ENCODE measurements around the gene PPP1R8. TPM values are rescaled to one million over a fixed set of nuclear protein-coding genes. Genes with fewer than 3 reads are reported as not detected.

Gene PPP1R8
- total RNA-seq, 1 donor = 46.6 TPM

DNA sequence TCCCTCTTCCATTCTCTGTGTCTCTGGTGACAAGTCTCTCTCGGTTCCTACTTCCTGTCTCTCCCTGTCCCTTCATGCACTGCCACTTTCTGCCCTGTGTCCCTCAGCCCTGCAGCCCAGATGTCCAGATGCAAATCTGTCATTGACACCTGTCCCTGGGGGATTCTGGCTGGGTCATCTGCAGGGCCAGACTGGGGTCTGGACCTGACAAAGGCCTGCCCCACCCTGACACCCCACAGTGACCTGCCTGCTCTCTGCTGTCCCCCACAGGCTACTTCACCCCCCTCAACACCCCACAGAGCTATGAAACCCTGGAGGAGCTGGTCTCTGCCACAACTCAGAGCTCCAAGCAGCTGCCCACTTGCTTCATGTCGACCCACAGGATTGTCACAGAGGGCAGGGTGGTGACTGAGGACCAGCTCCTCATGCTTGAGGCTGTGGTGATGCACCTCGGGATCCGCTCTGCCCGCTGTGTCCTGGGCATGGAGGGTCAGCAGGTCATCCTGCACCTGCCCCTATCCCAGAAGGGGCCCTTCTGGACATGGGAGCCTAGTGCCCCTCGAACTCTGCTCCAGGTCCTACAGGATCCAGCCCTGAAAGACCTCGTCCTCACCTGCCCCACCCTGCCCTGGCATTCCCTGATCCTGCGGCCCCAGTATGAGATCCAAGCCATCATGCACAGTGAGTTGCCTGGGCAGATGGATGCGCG, 48.9 kb downstream of the PPP1R8 start:
- no peak overlapping the region for H3K4me3 ChIP-seq (ENCODE audit: low read depth, low read length)

DNA sequence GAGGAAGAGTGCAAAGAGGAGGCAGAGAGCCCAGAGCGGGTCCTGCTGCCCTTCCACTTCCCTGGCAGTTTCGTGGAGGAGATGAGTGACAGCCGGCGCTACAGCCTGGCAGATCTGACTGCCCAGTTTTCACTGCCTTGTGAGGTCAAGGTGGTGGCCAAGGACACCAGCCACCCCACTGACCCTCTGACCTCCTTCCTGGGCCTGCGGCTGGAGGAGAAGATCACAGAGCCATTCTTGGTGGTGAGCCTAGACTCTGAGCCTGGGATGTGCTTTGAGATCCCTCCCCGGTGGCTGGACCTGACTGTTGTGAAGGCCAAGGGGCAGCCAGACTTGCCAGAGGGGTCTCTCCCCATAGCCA, 51.9 kb downstream of the PPP1R8 start:
- no peak for DNase-seq (ENCODE audit: low read depth)
- no peak overlapping the region for H3K4me3 ChIP-seq (ENCODE audit: low read depth, low read length)
- TF ChIP-seq, protein P1, sequence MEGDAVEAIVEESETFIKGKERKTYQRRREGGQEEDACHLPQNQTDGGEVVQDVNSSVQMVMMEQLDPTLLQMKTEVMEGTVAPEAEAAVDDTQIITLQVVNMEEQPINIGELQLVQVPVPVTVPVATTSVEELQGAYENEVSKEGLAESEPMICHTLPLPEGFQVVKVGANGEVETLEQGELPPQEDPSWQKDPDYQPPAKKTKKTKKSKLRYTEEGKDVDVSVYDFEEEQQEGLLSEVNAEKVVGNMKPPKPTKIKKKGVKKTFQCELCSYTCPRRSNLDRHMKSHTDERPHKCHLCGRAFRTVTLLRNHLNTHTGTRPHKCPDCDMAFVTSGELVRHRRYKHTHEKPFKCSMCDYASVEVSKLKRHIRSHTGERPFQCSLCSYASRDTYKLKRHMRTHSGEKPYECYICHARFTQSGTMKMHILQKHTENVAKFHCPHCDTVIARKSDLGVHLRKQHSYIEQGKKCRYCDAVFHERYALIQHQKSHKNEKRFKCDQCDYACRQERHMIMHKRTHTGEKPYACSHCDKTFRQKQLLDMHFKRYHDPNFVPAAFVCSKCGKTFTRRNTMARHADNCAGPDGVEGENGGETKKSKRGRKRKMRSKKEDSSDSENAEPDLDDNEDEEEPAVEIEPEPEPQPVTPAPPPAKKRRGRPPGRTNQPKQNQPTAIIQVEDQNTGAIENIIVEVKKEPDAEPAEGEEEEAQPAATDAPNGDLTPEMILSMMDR (IDR thresholded peaks at IDR 0.05; ENCODE audit: insufficient read depth, low read depth, low read length) = no peak

More for the DNA sequence above, 48.9 kb downstream of the PPP1R8 start:
- no peak for DNase-seq (ENCODE audit: low read depth)
- TF ChIP-seq, protein P1 (IDR thresholded peaks at IDR 0.05; ENCODE audit: insufficient read depth, low read depth, low read length) = no peak

DNA sequence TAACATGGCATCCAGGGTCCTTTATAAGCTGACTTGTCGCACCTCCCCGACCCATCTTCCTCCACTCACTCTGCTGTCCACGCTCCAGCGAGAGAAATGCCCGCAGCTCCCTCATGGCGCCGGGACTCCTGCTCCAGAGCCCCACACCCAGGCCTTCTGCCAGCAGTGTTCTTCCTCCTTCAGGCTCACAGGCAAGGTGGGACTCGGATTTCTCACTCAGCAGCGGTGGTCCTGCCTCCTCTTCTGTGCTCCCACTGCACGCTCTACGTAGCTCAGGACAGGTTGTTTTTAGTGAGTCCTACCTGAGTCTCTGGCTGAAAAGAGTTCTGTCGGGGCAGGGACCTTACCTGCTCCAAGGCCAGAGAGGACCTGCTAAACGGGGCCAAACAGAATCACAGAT, 53.0 kb downstream of the PPP1R8 start:
- DNase-seq (ENCODE audit: low read depth) = no peak
- H3K4me3 ChIP-seq (ENCODE audit: low read depth, low read length) = no peak overlapping the region
- TF ChIP-seq, protein P1 (IDR thresholded peaks at IDR 0.05; ENCODE audit: insufficient read depth, low read depth, low read length) = no peak

DNA sequence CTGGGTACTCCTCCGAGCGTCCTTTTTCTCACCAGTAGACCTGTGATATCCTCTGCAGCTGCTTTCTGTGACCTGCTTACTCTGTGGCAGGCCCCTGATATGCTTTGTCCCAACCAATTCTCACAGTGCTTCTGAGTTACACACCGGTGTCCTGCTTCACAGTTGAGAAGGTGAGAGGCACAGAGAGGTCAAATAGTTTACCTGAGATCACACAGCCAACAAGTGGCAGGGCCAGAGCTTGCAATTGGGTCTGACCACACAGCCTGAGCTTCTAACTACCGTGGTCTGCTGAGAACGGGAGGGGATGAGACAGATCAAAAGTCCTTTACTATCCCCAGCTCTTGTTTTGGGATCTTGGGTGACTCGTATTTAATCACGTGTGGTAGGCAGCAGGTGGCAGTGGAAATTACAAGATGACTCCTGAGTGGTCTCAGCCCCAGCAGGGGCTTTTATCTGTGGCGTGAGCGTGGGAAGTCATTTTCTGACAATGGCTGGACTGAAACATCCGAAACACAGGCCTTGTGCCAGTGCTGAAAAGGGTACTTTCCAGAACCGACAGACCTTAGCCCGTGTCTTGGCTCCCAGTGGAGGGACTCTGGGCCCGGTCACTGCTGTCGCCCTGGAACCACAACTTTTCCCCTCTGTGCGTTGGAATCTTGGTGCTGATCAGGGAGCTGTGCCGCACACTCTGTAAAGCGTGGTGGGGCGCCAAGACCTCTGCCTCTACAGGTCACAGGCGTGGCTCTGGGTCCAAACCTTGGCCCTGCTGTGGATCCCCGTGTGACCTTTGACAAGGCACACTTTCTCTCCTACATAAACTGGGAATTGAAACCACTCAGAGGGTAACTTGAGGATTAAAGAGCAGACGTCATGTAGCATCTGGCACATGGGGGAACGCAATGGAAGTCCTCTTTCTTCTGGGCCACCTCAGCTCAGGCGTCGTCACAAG, 53.7 kb downstream of the PPP1R8 start:
- H3K4me3 ChIP-seq (ENCODE audit: low read depth, low read length) = no peak overlapping the region
- DNase-seq (ENCODE audit: low read depth) = no peak
- TF ChIP-seq, protein P1 (IDR thresholded peaks at IDR 0.05; ENCODE audit: insufficient read depth, low read depth, low read length) = no peak

DNA sequence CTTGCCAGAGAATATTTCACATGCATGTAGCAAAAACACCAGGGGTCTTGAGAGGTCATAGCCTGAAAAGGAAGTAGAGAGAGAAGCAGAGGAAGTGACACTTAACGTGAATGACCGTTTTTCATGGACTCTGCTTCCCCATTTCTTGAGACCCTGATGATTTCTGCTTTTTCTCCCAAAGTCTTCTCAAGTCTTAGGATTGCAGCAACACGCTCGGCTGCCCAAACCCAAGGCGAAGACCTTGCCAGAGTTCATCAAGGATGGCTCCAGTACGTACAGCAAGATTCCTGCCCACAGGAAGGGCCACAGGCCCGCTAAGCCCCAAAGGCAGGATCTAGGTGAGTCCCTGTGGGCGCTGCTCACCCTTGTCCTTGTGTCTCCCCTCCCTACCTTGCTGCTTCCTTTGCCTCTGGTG, 54.5 kb downstream of the PPP1R8 start:
- DNase-seq (ENCODE audit: low read depth) = no peak
- TF ChIP-seq, protein P1 (IDR thresholded peaks at IDR 0.05; ENCODE audit: insufficient read depth, low read depth, low read length) = no peak
- H3K4me3 ChIP-seq (ENCODE audit: low read depth, low read length) = no peak overlapping the region

DNA sequence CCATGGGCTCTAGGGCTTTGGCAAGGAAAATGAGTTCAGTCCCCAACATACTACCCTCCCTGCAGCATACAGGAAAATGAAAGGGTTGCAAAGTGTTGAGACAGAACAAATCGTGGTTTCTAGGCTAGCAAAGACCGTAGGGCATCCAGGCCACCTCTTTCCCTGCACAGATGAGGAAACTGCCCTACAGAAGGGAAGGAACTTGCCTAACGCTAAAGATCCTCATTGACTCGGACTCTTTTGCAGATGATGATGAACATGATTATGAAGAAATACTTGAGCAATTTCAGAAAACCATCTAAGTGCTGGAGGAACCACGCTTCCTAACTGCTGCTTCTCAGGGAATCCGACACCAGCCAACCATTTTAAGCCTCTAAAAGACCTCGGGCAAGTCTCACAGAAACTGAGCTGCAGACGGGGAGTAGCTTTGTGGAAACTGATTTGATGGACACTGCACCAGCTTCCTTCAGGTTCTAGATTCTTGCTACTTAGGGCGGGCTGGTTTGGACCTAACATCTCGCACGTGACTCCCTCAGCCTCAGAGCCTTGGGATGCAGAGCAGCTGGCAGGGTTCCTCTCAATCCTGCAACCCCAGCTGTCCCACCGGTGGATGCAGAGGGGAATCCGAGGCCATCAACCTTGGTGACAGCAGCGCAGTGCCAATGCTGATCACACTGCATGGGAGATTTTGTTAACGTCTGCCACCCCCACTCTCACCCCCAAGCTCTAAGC, 55.2 kb downstream of the PPP1R8 start:
- H3K4me3 ChIP-seq (ENCODE audit: low read depth, low read length) = no peak overlapping the region
- no peak for DNase-seq (ENCODE audit: low read depth)
- TF ChIP-seq, protein P1 (IDR thresholded peaks at IDR 0.05; ENCODE audit: insufficient read depth, low read depth, low read length) = no peak
